GM23338 (cell line): ENCODE results near the gene ITGB5. TPM values are rescaled to one million over a fixed set of nuclear protein-coding genes. Genes with fewer than 3 reads are reported as not detected.

Experiments used
- ATAC-seq: fragments of 200-7000 bp; cut with Tn5 transposase; 3 replicates; pipeline ENCODE4 v1.9.1; 2020
- DNase-seq: peaks from one replicate; pipeline ENCODE4 v3.0.0-alpha.2; 2015; ENCODE audit warnings: low spot score
- H2AFZ ChIP-seq: fragments of 200-600 bp; sonication (generic); 2 replicates; pipeline ENCODE4 v1.8.0; 2016; ENCODE audit warnings: antibody characterized with exemption, mild to moderate bottlenecking, moderate library complexity
- H3F3A ChIP-seq: fragments of 200-600 bp; sonication (generic); replicated peaks from 2 replicates; pipeline ENCODE4 v1.8.0; 2017; ENCODE audit warnings: antibody characterized with exemption, mixed run types, low read depth
- H3K27ac ChIP-seq: fragments of 200-600 bp; sonication (generic); 2 replicates; pipeline ENCODE4 v1.6.1; 2016; ENCODE audit warnings: low read depth
- H3K27me3 ChIP-seq: fragments of 200-600 bp; sonication (generic); 2 replicates; pipeline ENCODE4 v1.8.0; 2016; ENCODE audit warnings: mild to moderate bottlenecking, mixed run types, moderate library complexity; ENCODE audit not compliant: insufficient read depth
- H3K36me3 ChIP-seq: fragments of 200-600 bp; sonication (generic); 2 replicates; pipeline ENCODE4 v1.8.0; 2016; ENCODE audit warnings: mild to moderate bottlenecking; ENCODE audit not compliant: insufficient read depth
- H3K4me1 ChIP-seq: fragments of 200-600 bp; sonication (generic); 2 replicates; pipeline ENCODE4 v1.8.0; 2016; ENCODE audit warnings: mild to moderate bottlenecking, moderate library complexity; ENCODE audit not compliant: insufficient read depth
- H3K4me2 ChIP-seq: fragments of 200-600 bp; sonication (generic); 2 replicates; pipeline ENCODE4 v1.7.1; 2017; ENCODE audit warnings: mixed run types
- H3K4me3 ChIP-seq: fragments of 200-600 bp; sonication (generic); 2 replicates; pipeline ENCODE4 v1.6.1; 2016; ENCODE audit warnings: mixed run types
- H3K79me2 ChIP-seq: fragments of 200-600 bp; sonication (generic); replicated peaks from 2 replicates; pipeline ENCODE4 v1.8.0; 2017; ENCODE audit warnings: mild to moderate bottlenecking; ENCODE audit not compliant: insufficient read depth
- H3K9me2 ChIP-seq: fragments of 200-600 bp; sonication (generic); 2 replicates; pipeline ENCODE4 v1.8.0; 2017; ENCODE audit not compliant: insufficient read depth
- H4K20me1 ChIP-seq: fragments of 200-600 bp; sonication (generic); replicated peaks from 2 replicates; pipeline ENCODE4 v1.8.0; 2017; ENCODE audit warnings: mild to moderate bottlenecking; ENCODE audit not compliant: insufficient read depth
- H3K27ac Mint-ChIP-seq: 2 replicates; pipeline ENCODE4 v1.8.0; 2020; ENCODE audit warnings: inconsistent platforms, mild to moderate bottlenecking, moderate library complexity, mixed read lengths
- H3K27me3 Mint-ChIP-seq: 3 replicates; pipeline ENCODE4 v1.8.0; 2022; ENCODE audit warnings: low read depth, mild to moderate bottlenecking, moderate library complexity, mixed read lengths, inconsistent platforms; ENCODE audit not compliant: insufficient read depth, poor library complexity
- H3K36me3 Mint-ChIP-seq: 3 replicates; pipeline ENCODE4 v1.8.0; 2021; ENCODE audit warnings: low read depth, mild to moderate bottlenecking, inconsistent platforms, moderate library complexity, mixed read lengths
- H3K4me1 Mint-ChIP-seq: 3 replicates; pipeline ENCODE4 v1.8.0; 2020; ENCODE audit warnings: mild to moderate bottlenecking, inconsistent platforms, mixed read lengths
- H3K4me3 Mint-ChIP-seq: 3 replicates; pipeline ENCODE4 v1.8.0; 2021; ENCODE audit warnings: moderate library complexity, mild to moderate bottlenecking, inconsistent platforms, mixed read lengths
- H3K9me3 Mint-ChIP-seq: 3 replicates; pipeline ENCODE4 v1.8.0; 2020; ENCODE audit warnings: moderate library complexity, mild to moderate bottlenecking, inconsistent platforms, mixed read lengths
- CREB1 ChIP-seq: fragments of 250-450 bp; sonication (Bioruptor Pico); IDR thresholded peaks from 2 replicates; pipeline ENCODE4 v1.5.0; 2020; ENCODE audit warnings: low read depth, mild to moderate bottlenecking, moderate library complexity
- CTCF ChIP-seq, 2 experiments: fragments of 200-600 bp in 1 of 2; sonication (generic) in 1 of 2; conservative IDR thresholded peaks; 2 replicates each; pipeline versions ENCODE4 v1.5.1 to v1.6.1; 2016 to 2017; ENCODE audit warnings: antibody characterized with exemption in 2 of 2, low read depth in 2 of 2, mild to moderate bottlenecking in 2 of 2, moderate library complexity in 1 of 2
- ETS1 ChIP-seq: IDR thresholded peaks from 2 replicates; pipeline ENCODE4 v1.6.1; 2016; ENCODE audit warnings: antibody characterized with exemption
- EZH2 ChIP-seq: fragments of 200-600 bp; sonication (generic); IDR thresholded peaks from one replicate; pipeline ENCODE4 v1.8.0; 2017; ENCODE audit warnings: antibody characterized with exemption, mild to moderate bottlenecking, low read depth; ENCODE audit not compliant: unreplicated experiment
- EZH2phosphoT487 ChIP-seq: fragments of 200-600 bp; sonication (generic); IDR thresholded peaks from one replicate; pipeline ENCODE4 v1.8.1; 2018; ENCODE audit warnings: antibody characterized with exemption; ENCODE audit not compliant: unreplicated experiment
- NANOG ChIP-seq: IDR thresholded peaks from 2 replicates; pipeline ENCODE4 v1.6.1; 2016; ENCODE audit warnings: antibody characterized with exemption, borderline replicate concordance
- POLR2AphosphoS5 ChIP-seq: IDR thresholded peaks from 2 replicates; pipeline ENCODE4 v1.6.1; 2016; ENCODE audit warnings: antibody characterized with exemption, low read depth
- STAT1 ChIP-seq: IDR thresholded peaks from one replicate; pipeline ENCODE4 v1.6.1; 2016; ENCODE audit warnings: antibody characterized with exemption; ENCODE audit not compliant: unreplicated experiment
- ZNF331 ChIP-seq: fragments of 250-450 bp; sonication (Bioruptor Pico); IDR thresholded peaks from 2 replicates; pipeline ENCODE4 v1.5.0; 2020; ENCODE audit warnings: low read depth, mild to moderate bottlenecking, moderate library complexity
- ZNF462 ChIP-seq: fragments of 250-450 bp; sonication (Bioruptor Pico); IDR thresholded peaks from 2 replicates; pipeline ENCODE4 v1.5.0; 2020; ENCODE audit warnings: mild to moderate bottlenecking, moderate library complexity
- polyA plus RNA-seq: library from polyadenylated mRNA; unstranded; fragments of >200 nt; fragmentation: Nextera tagmentation; extraction: Ambion mirVana; gene quantifications from 2 replicates; pipeline ENCODE4 v1.2.1, GENCODE V29; 2016
- total RNA-seq: library from RNA; depleted of rRNA; stranded (reverse); fragments of >200 nt; shearing (Covaris generic); gene quantifications from 2 replicates; pipeline ENCODE4 v1.2.3, GENCODE V29; 2014

The ITGB5 gene
- total and polyA plus RNA-seq, 2 experiments from 2014 or later = 68.2 to 269 TPM

GRCh38 chr3:124776856-124777255 lies 110.3 kb downstream of the ITGB5 start:
- H3K79me2 ChIP-seq = peaks cover 15% of the 10 kb centered on the region
- no peaks in the 10 kb centered on the region for H3K9me3 Mint-ChIP-seq
- peaks cover 11% of the 10 kb centered on the region for H3K27me3 Mint-ChIP-seq
- no peaks in the 10 kb centered on the region for H3K27me3 ChIP-seq
- no peak for ATAC-seq
- H3K4me1 ChIP-seq = peaks cover 41% of the 10 kb centered on the region
- no peaks in the 10 kb centered on the region for H3K9me2 ChIP-seq
- no peak overlapping the region for H3K4me3 ChIP-seq
- peaks cover 3% of the 10 kb centered on the region for H4K20me1 ChIP-seq
- H3K27ac Mint-ChIP-seq = no peak overlapping the region
- H2AFZ ChIP-seq = no peak overlapping the region
- no peak for DNase-seq
- peaks cover 68% of the 10 kb centered on the region for H3K4me1 Mint-ChIP-seq
- H3K27ac ChIP-seq = peak overlapping the region; percentile 95
- 0 out of 2 replicates have a peak, but pooled peaks cover 8% of the 10 kb centered on the region for H3F3A ChIP-seq
- peaks cover 2% of the 10 kb centered on the region; the same call in 1 of the 2 replicates for H3K36me3 ChIP-seq
- peaks cover 42% of the 10 kb centered on the region for H3K36me3 Mint-ChIP-seq
- TF ChIP-seq CTCF (conservative IDR thresholded peaks at IDR 0.05; ENCODE audit: low read depth in 2 of 2) (no peak), POLR2AphosphoS5 (no peak), CREB1 (CRISPR knock-in tag) (no peak), ZNF462 (CRISPR knock-in tag) (no peak), EZH2phosphoT487 (no peak), EZH2 (no peak), ETS1 (no peak), STAT1 (no peak), ZNF331 (no peak), NANOG (no peak)
- no peak overlapping the region for H3K4me3 Mint-ChIP-seq
- no peak overlapping the region for H3K4me2 ChIP-seq
